Spinal cord (tissue), 10 donors: ENCODE data around the gene PROM1. TPM values are rescaled to one million over a fixed set of nuclear protein-coding genes. Genes with fewer than 3 reads are reported as not detected.

ENCODE experiments used
- DNase-seq, 6 donors: peaks; one replicate each; pipeline versions ENCODE4 v3.0.0 to v3.0.0-alpha.2; 2013 to 2015; ENCODE audit warnings: low spot score in 6 of 6, low read depth in 4 of 6
- H3K27ac ChIP-seq: one replicate; pipeline ENCODE4 v1.5.1; 2013; ENCODE audit warnings: low read depth, low read length, control low read depth
- H3K27me3 ChIP-seq: one replicate; pipeline ENCODE4 v1.6.1; 2013; ENCODE audit warnings: low read length; ENCODE audit not compliant: control insufficient read depth, insufficient read depth
- H3K36me3 ChIP-seq: one replicate; pipeline ENCODE4 v1.6.1; 2013; ENCODE audit warnings: low read length; ENCODE audit not compliant: control insufficient read depth, insufficient read depth
- H3K4me1 ChIP-seq: one replicate; pipeline ENCODE4 v1.6.1; 2013; ENCODE audit warnings: low read length; ENCODE audit not compliant: control insufficient read depth, insufficient read depth
- H3K4me3 ChIP-seq: one replicate; pipeline ENCODE4 v1.5.1; 2013; ENCODE audit warnings: low read depth, low read length, control low read depth
- H3K9me3 ChIP-seq: one replicate; pipeline ENCODE4 v1.6.1; 2013; ENCODE audit warnings: low read length; ENCODE audit not compliant: control insufficient read depth, insufficient read depth
- WGBS: methylation state at CpG from one replicate; pipeline ENCODE4 v1.1.5; 2013; ENCODE audit warnings: missing lambda C conversion rate; ENCODE audit not compliant: insufficient coverage; 5-methylcytosine and 5-hydroxymethylcytosine counted together
- polyA plus RNA-seq, 2 donors: library from polyadenylated mRNA; unstranded; fragments of 120-200 nt; gene quantifications; one replicate each; pipeline ENCODE4 v1.2.1, GENCODE V29; 2013; ENCODE audit not compliant: insufficient read length in 2 of 2
- total RNA-seq, 2 donors: library from RNA; depleted of rRNA in 1 of 2; stranded (reverse); fragments of 120-200 nt in 1 of 2; fragments of >200 nt in 1 of 2; gene quantifications; one replicate each; pipeline versions ENCODE4 v1.2.3 to v1.2.4, GENCODE V29; 2013 to 2014
- donor health status: healthy.

Gene PROM1
- total and polyA plus RNA-seq, 4 donors, result 18.8 to 58.0 (median 46.5) TPM

- H3K4me1 ChIP-seq, result no peaks in the 10 kb centered on the region
- WGBS, result 96% methylated on average over 2 of the region's 5 CpGs
- H3K27ac ChIP-seq, result no peak overlapping the region
- no peak for DNase-seq
- no peaks in the 10 kb centered on the region for H3K36me3 ChIP-seq
- H3K9me3 ChIP-seq, result no peaks in the 10 kb centered on the region
- no peak overlapping the region for H3K4me3 ChIP-seq
- H3K27me3 ChIP-seq, result no peaks in the 10 kb centered on the region
Measured at GRCh38 chr4:16111533-16111932, 27.7 kb upstream of the PROM1 start.

- Histone ChIP-seq H3K36me3 (no peaks in the 10 kb centered on the region), H3K9me3 (no peaks in the 10 kb centered on the region), H3K27me3 (no peaks in the 10 kb centered on the region), H3K27ac (no peak overlapping the region), H3K4me3 (no peak overlapping the region), H3K4me1 (no peaks in the 10 kb centered on the region)
- 88% methylated on average over 2 of the region's 3 CpGs for WGBS
- DNase-seq, result peak in 2 of 6 donors; percentile 10 to 59
Measured at GRCh38 chr4:16110661-16111290, 27.0 kb upstream of the PROM1 start.

DNA sequence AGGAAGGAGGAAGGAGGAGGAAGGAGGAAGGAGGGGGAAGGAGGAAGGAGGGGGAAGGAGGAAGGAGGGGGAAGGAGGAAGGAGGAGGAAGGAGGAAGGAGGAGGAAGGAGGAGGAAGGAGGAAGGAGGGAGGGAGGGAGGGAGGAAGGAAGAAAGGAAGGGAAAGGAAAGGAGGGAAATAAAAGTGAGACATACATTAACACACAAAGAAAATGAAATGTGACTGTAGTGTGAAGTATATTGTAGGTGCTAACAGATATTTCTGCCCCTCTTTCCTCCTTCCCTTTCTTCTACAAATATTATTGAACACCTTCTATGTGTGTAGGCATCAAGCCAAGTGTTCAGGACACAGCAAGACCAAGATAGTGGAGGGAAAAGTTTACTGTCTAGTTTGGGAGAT, 26.4 kb upstream of the PROM1 start:
- Histone ChIP-seq H3K27ac (no peak overlapping the region), H3K4me1 (no peaks in the 10 kb centered on the region), H3K36me3 (no peaks in the 10 kb centered on the region), H3K9me3 (no peaks in the 10 kb centered on the region), H3K4me3 (no peak overlapping the region), H3K27me3 (no peaks in the 10 kb centered on the region)
- DNase-seq, result no peak

DNA sequence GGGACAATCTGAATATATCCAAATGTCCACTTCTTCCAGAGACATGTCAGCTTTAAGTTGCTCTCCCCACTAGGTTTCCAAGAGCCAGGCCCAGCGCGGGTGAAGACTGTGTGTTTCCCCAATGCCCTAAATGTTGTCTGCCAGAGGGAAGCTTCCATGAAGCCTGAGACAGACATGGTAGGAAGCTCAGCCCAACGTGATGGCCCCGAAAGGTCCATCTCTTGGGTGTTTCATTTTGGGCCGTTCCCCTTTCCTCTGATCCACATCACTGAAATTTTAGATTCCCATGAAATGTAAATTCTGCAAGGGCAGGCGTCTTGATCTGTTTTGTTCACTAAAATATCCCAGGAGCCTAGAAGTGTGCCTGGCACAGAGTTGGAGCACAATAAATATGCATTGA, 25.4 kb upstream of the PROM1 start:
- H3K27ac ChIP-seq, result no peak overlapping the region
- DNase-seq, result no peak
- no peak overlapping the region for H3K4me3 ChIP-seq
- 100% methylated on average over 3 of the region's 6 CpGs for WGBS
- H3K9me3 ChIP-seq, result no peaks in the 10 kb centered on the region
- no peaks in the 10 kb centered on the region for H3K36me3 ChIP-seq
- no peaks in the 10 kb centered on the region for H3K27me3 ChIP-seq
- H3K4me1 ChIP-seq, result no peaks in the 10 kb centered on the region

- no peaks in the 10 kb centered on the region for H3K9me3 ChIP-seq
- no peak overlapping the region for H3K27ac ChIP-seq
- WGBS, result 83% methylated on average over 3 of the region's 6 CpGs
- no peak overlapping the region for H3K4me3 ChIP-seq
- H3K27me3 ChIP-seq, result no peaks in the 10 kb centered on the region
- H3K36me3 ChIP-seq, result no peaks in the 10 kb centered on the region
- no peak for DNase-seq
- no peaks in the 10 kb centered on the region for H3K4me1 ChIP-seq
Measured at GRCh38 chr4:16106956-16107355, 23.1 kb upstream of the PROM1 start.

GRCh38 chr4:16104520-16104919, 20.7 kb upstream of the PROM1 start:
- 80% methylated on average over 1 of the region's 2 CpGs for WGBS
- H3K9me3 ChIP-seq, result no peaks in the 10 kb centered on the region

DNA sequence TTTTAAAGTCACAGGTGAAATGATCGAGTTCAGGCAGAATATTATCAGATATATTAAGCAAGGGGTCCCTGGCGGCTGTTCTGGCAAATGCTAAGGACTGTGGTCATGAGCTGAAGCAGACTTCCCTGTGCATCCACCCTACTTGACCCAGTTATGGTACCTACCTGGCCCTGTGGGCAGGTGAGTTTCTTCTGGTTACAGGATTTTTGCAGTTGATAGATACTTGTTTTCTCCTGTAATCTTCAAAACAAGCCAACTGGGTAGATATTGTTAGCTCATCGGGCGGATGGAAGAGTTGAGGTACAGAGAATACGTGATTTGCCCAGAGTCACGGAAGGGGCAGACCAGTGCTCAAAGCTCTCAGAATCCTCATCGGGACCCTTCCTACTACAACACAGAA, 18.5 kb upstream of the PROM1 start:
- no peaks in the 10 kb centered on the region for H3K9me3 ChIP-seq
- H3K4me1 ChIP-seq, result no peaks in the 10 kb centered on the region
- no peak for DNase-seq
- H3K27ac ChIP-seq, result no peak overlapping the region
- H3K36me3 ChIP-seq, result no peaks in the 10 kb centered on the region
- H3K27me3 ChIP-seq, result no peaks in the 10 kb centered on the region
- H3K4me3 ChIP-seq, result no peak overlapping the region
- 88% methylated on average over 2 of the region's 7 CpGs for WGBS

More at GRCh38 chr4:16104520-16104919, 20.7 kb upstream of the PROM1 start:
- Histone ChIP-seq H3K27me3 (no peaks in the 10 kb centered on the region), H3K4me1 (no peaks in the 10 kb centered on the region), H3K4me3 (no peak overlapping the region), H3K36me3 (no peaks in the 10 kb centered on the region), H3K27ac (no peak overlapping the region)
- no peak for DNase-seq

GRCh38 chr4:16100833-16101232, 17.0 kb upstream of the PROM1 start:
- WGBS, result no CpG with 5 or more reads among the region's 1 CpG
- H3K4me1 ChIP-seq, result no peaks in the 10 kb centered on the region

GRCh38 chr4:16092682-16093319, 9.0 kb upstream of the PROM1 start:
- Histone ChIP-seq H3K27me3 (no peaks in the 10 kb centered on the region), H3K36me3 (no peaks in the 10 kb centered on the region), H3K27ac (no peak overlapping the region), H3K4me3 (no peak overlapping the region), H3K4me1 (no peaks in the 10 kb centered on the region), H3K9me3 (no peaks in the 10 kb centered on the region)
- no peak for DNase-seq
- WGBS, result 72% methylated on average over 2 of the region's 4 CpGs

More at GRCh38 chr4:16100833-16101232, 17.0 kb upstream of the PROM1 start:
- H3K27ac ChIP-seq, result no peak overlapping the region
- no peak for DNase-seq
- H3K27me3 ChIP-seq, result no peaks in the 10 kb centered on the region
- no peak overlapping the region for H3K4me3 ChIP-seq
- no peaks in the 10 kb centered on the region for H3K9me3 ChIP-seq
- H3K36me3 ChIP-seq, result no peaks in the 10 kb centered on the region

DNA sequence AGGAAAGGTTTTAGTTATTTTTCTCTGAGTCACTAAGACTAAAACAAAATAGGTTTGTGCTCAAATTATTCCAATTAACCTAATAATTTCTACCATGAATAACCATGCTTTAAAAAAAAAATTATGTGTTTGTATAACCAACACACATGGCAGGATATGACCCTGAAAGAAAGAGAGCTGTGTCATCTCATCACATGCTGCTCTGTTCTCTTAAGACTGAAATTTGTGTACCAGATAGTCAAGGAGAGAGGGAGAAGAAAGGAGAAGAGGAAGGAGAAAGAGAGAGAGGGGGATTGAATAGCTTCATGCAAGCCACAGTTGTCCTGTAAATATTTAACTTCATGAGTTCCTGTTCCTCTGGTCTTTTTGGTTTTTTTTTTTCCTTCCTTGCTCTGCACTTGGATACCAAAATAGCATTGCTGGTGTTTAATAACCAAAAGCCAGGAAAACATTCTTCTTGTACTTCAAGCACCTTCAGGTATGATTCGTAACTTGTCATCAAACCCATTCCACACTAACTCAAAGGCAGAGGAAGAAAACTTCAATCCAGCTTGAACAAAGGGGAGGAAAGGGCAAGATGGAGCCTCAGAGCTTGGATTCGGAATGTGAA, 6.4 kb upstream of the PROM1 start:
- no peak for DNase-seq
- 100% methylated on average over 1 of the region's 2 CpGs for WGBS
- H3K36me3 ChIP-seq, result no peaks in the 10 kb centered on the region
- no peaks in the 10 kb centered on the region for H3K27me3 ChIP-seq
- H3K9me3 ChIP-seq, result no peaks in the 10 kb centered on the region
- no peak overlapping the region for H3K4me3 ChIP-seq
- H3K4me1 ChIP-seq, result no peaks in the 10 kb centered on the region
- H3K27ac ChIP-seq, result no peak overlapping the region
